Thoracic aorta (tissue), 2 donors: ENCODE measurements around the gene KASH5. TPM values are rescaled to one million over a fixed set of nuclear protein-coding genes. Genes with fewer than 3 reads are reported as not detected.

ENCODE experiments used
- ATAC-seq: fragments of 150-250 bp; one replicate; pipeline ENCODE4 v1.8.0; 2017; ENCODE audit warnings: low read depth; ENCODE audit not compliant: insufficient number of reproducible peaks, low FRiP score
- DNase-seq: peaks from one replicate; pipeline ENCODE4 v3.0.0-alpha.2; 2020; ENCODE audit warnings: low spot score
- H3K27ac ChIP-seq, 2 donors: fragments of 200-600 bp; sonication (generic); 1 replicate in 1 of 2; 2 replicates in 1 of 2; pipeline ENCODE4 v1.5.1; 2016; ENCODE audit warnings: mild to moderate bottlenecking in 2 of 2, moderate library complexity in 2 of 2
- H3K27me3 ChIP-seq: fragments of 200-600 bp; sonication (generic); replicated peaks from 2 replicates; pipeline ENCODE4 v1.6.0; 2016; ENCODE audit warnings: mild to moderate bottlenecking; ENCODE audit not compliant: insufficient read depth
- H3K36me3 ChIP-seq: fragments of 200-600 bp; sonication (generic); one replicate; pipeline ENCODE4 v1.5.1; 2016
- H3K4me1 ChIP-seq, 2 donors: fragments of 200-600 bp; sonication (generic); 1 replicate in 1 of 2; 2 replicates in 1 of 2; pipeline versions ENCODE4 v1.5.1 to v1.6.0; 2016; ENCODE audit warnings: low read depth in 2 of 2, mild to moderate bottlenecking in 1 of 2; ENCODE audit not compliant: control insufficient read depth in 1 of 2
- H3K4me3 ChIP-seq: fragments of 200-600 bp; sonication (generic); 2 replicates; pipeline ENCODE4 v1.5.1; 2016; ENCODE audit warnings: mild to moderate bottlenecking
- H3K9me3 ChIP-seq: fragments of 200-600 bp; sonication (generic); 2 replicates; pipeline ENCODE4 v1.5.1; 2016
- total RNA-seq, 2 donors: library from RNA; depleted of rRNA; stranded (reverse); fragments of >200 nt; gene quantifications; one replicate each; pipeline versions ENCODE4 v1.1.0 to v1.2.3, GENCODE V29; 2016
- TF ChIP-seq, protein P1 (sequence below): fragments of 200-600 bp; sonication (generic); IDR thresholded peaks from one replicate; pipeline ENCODE4 v1.5.1; 2019; ENCODE audit warnings: antibody characterized with exemption

Gene KASH5
- total RNA-seq, 2 donors from 2014 or later: not detected

GRCh38 chr19:49436381-49437017 lies 48.5 kb downstream of the KASH5 start:
- H3K4me3 ChIP-seq: no peak overlapping the region
- ATAC-seq (no peak), DNase-seq (no peak)
- TF ChIP-seq, protein P1, sequence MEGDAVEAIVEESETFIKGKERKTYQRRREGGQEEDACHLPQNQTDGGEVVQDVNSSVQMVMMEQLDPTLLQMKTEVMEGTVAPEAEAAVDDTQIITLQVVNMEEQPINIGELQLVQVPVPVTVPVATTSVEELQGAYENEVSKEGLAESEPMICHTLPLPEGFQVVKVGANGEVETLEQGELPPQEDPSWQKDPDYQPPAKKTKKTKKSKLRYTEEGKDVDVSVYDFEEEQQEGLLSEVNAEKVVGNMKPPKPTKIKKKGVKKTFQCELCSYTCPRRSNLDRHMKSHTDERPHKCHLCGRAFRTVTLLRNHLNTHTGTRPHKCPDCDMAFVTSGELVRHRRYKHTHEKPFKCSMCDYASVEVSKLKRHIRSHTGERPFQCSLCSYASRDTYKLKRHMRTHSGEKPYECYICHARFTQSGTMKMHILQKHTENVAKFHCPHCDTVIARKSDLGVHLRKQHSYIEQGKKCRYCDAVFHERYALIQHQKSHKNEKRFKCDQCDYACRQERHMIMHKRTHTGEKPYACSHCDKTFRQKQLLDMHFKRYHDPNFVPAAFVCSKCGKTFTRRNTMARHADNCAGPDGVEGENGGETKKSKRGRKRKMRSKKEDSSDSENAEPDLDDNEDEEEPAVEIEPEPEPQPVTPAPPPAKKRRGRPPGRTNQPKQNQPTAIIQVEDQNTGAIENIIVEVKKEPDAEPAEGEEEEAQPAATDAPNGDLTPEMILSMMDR: no peak
- no peaks in the 10 kb centered on the region for H3K9me3 ChIP-seq
- H3K27ac ChIP-seq: no peak overlapping the region
- no peaks in the 10 kb centered on the region for H3K36me3 ChIP-seq
- H3K4me1 ChIP-seq: no peaks in the 10 kb centered on the region
- H3K27me3 ChIP-seq: peaks cover 33% of the 10 kb centered on the region

DNA sequence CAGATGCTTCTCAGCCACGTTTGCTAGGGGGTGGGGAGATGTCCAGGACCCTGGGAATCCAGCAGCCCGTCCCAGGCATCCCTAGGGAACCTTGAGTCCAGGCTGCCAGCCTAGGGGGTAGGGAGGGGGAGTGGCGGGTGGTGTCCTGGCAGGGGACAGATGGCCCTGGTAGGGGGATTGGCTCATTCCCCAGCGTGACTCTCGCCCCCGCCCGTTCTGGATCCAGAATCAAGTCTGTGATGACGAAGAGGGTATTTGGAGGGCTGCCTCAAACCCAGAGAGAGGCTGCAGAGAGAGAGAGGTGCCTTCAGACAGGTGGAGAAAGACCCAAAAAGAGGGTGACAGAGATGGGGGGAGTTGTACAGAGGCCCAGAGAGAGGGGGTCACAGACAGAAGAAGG lies 49.2 kb downstream of the KASH5 start:
- ATAC-seq (no peak), DNase-seq (no peak)
- H3K27me3 ChIP-seq: peaks cover 30% of the 10 kb centered on the region
- TF ChIP-seq, protein P1: no peak
- no peaks in the 10 kb centered on the region for H3K9me3 ChIP-seq
- H3K36me3 ChIP-seq: no peaks in the 10 kb centered on the region
- H3K4me1 ChIP-seq: peaks cover 3 to 6% of the 10 kb centered on the region in 2 donors
- no peak overlapping the region for H3K27ac ChIP-seq
- no peak overlapping the region for H3K4me3 ChIP-seq

- Histone ChIP-seq H3K4me1 (peaks cover 8 to 9% of the 10 kb centered on the region in 2 donors), H3K9me3 (no peaks in the 10 kb centered on the region), H3K27ac (no peak overlapping the region), H3K36me3 (no peaks in the 10 kb centered on the region), H3K27me3 (peaks cover 21% of the 10 kb centered on the region), H3K4me3 (no peak overlapping the region)
- TF ChIP-seq, protein P1: no peak
- DNase-seq: no peak
- ATAC-seq: no peak
Observed at GRCh38 chr19:49438261-49438660, 50.2 kb downstream of the KASH5 start.

- peaks cover 9% of the 10 kb centered on the region for H3K27me3 ChIP-seq
- ATAC-seq (no peak), DNase-seq (no peak)
- H3K9me3 ChIP-seq: no peaks in the 10 kb centered on the region
- no peaks in the 10 kb centered on the region for H3K36me3 ChIP-seq
- peaks cover 8 to 9% of the 10 kb centered on the region in 2 donors for H3K4me1 ChIP-seq
- H3K4me3 ChIP-seq: no peak overlapping the region
- no peak overlapping the region for H3K27ac ChIP-seq
- TF ChIP-seq, protein P1: no peak
Observed at GRCh38 chr19:49439836-49440235, 51.8 kb downstream of the KASH5 start.

- DNase-seq: no peak
- Histone ChIP-seq H3K4me1 (peaks cover 8 to 9% of the 10 kb centered on the region in 2 donors), H3K4me3 (peak overlapping the region; percentile 5), H3K36me3 (no peaks in the 10 kb centered on the region), H3K27me3 (peaks cover 1% of the 10 kb centered on the region), H3K9me3 (no peaks in the 10 kb centered on the region), H3K27ac (no peak overlapping the region)
- ATAC-seq: no peak
- TF ChIP-seq, protein P1: no peak
Observed at GRCh38 chr19:49440439-49441209, 52.6 kb downstream of the KASH5 start.
